GM12878 (cell line): ENCODE measurements around the gene IP6K3. TPM values are rescaled to one million over a fixed set of nuclear protein-coding genes. Genes with fewer than 3 reads are reported as not detected.

Experiments
- ATAC-seq: fragments of 200-7000 bp; cut with Tn5 transposase; 3 replicates; pipeline ENCODE4 v1.9.1; 2020; ENCODE audit warnings: mild to moderate bottlenecking, moderate library complexity
- BruUV-seq: library from RNA; stranded (reverse); fragments of 400-500 nt; replicated peaks from 2 replicates; lab custom pipeline; 2021; lab: Mats Ljungman, UMichigan
- CTCF ChIA-PET: fragments of 300-600 bp; sonication (Branson Sonifier 250); formaldehyde crosslinking; extraction: SDS; loops from one replicate; lab custom pipeline; 2021; ENCODE audit warnings: inconsistent platforms; lab: Yijun Ruan, JAX
- POLR2A ChIA-PET: fragments of 350-600 bp; formaldehyde crosslinking; extraction: SDS; loops from one replicate; lab custom pipeline; 2021; ENCODE audit warnings: inconsistent platforms; lab: Charles Lee
- RAD21 ChIA-PET: fragments of 300-600 bp; sonication (Branson Sonifier 250); formaldehyde crosslinking; loops from one replicate; lab custom pipeline; 2023; ENCODE audit warnings: antibody characterized with exemption; ENCODE audit not compliant: unreplicated experiment; lab: Charles Lee
- SMC1A ChIA-PET: fragments of 300-600 bp; sonication (Branson Sonifier 250); formaldehyde crosslinking; loops from one replicate; lab custom pipeline; 2023; ENCODE audit not compliant: unreplicated experiment, uncharacterized antibody; lab: Charles Lee
- DNase-seq: peaks from one replicate; pipeline ENCODE4 v3.0.0-alpha.2; 2011; ENCODE audit warnings: low read depth, low spot score
- FAIRE-seq: peaks from 3 replicates; lab custom pipeline; 2011; peaks lifted over from hg19 to GRCh38; lab: Jason Lieb, UNC
- H2AFZ ChIP-seq: 2 replicates; pipeline ENCODE4 v1.6.0; 2011; ENCODE audit warnings: low read depth, low read length, control low read depth; ENCODE audit not compliant: control insufficient read depth
- H3K27ac ChIP-seq: 2 replicates; pipeline ENCODE4 v1.5.1; 2011; ENCODE audit warnings: control low read depth; ENCODE audit not compliant: control insufficient read depth, insufficient read depth
- H3K27me3 ChIP-seq, 2 experiments: replicated peaks in 1 of 2; 2 replicates each; pipeline versions ENCODE4 v1.6.0 to v1.6.1; 2011; ENCODE audit warnings: low read length in 1 of 2; ENCODE audit not compliant: control insufficient read depth in 2 of 2, insufficient read depth in 2 of 2
- H3K36me3 ChIP-seq, 2 experiments: 2 replicates each; pipeline ENCODE4 v1.5.1; 2011; ENCODE audit warnings: low read length in 1 of 2; ENCODE audit not compliant: control insufficient read depth in 2 of 2, insufficient read depth in 2 of 2
- H3K4me1 ChIP-seq: 2 replicates; pipeline ENCODE4 v1.6.1; 2011; ENCODE audit warnings: mild to moderate bottlenecking, low read length, moderate library complexity, mixed read lengths; ENCODE audit not compliant: control insufficient read depth, insufficient read depth
- H3K4me2 ChIP-seq: 2 replicates; pipeline ENCODE4 v1.6.0; 2011; ENCODE audit warnings: control low read depth; ENCODE audit not compliant: control insufficient read depth, insufficient read depth
- H3K4me3 ChIP-seq: fragments of 200-600 bp; sonication (generic); 2 replicates; pipeline ENCODE4 v1.5.1; 2016
- H3K79me2 ChIP-seq: 2 replicates; pipeline ENCODE4 v1.6.0; 2011; ENCODE audit warnings: low read length; ENCODE audit not compliant: control insufficient read depth, insufficient read depth
- H3K9ac ChIP-seq: 2 replicates; pipeline ENCODE4 v1.8.0; 2011; ENCODE audit warnings: low read length, control low read depth, mixed read lengths; ENCODE audit not compliant: control insufficient read depth, insufficient read depth
- H3K9me3 ChIP-seq: replicated peaks from 3 replicates; pipeline ENCODE4 v1.5.1; 2011; ENCODE audit warnings: mild to moderate bottlenecking, low read length; ENCODE audit not compliant: control insufficient read depth, insufficient read depth
- H4K20me1 ChIP-seq: 2 replicates; pipeline ENCODE4 v1.6.0; 2011; ENCODE audit not compliant: control insufficient read depth, insufficient read depth
- ASH2L ChIP-seq: fragments of 300-600, 200-600 bp; sonication (generic); IDR thresholded peaks from 2 replicates; pipeline ENCODE4 v1.6.1; 2017; ENCODE audit warnings: low read depth, mild to moderate bottlenecking, borderline replicate concordance
- CBX5 ChIP-seq: sonication (generic); IDR thresholded peaks from 2 replicates; pipeline ENCODE4 v1.6.1; 2016; ENCODE audit warnings: low read depth, moderate library complexity, mild to moderate bottlenecking, inconsistent platforms
- CHD2 ChIP-seq: IDR thresholded peaks from 2 replicates; pipeline ENCODE4 v1.6.1; 2011; ENCODE audit warnings: low read depth, low read length, improper control_type of control experiment, borderline replicate concordance
- JUNB ChIP-seq: IDR thresholded peaks from 2 replicates; pipeline ENCODE4 v1.6.1; 2016; ENCODE audit warnings: antibody characterized with exemption, mild to moderate bottlenecking
- KDM1A ChIP-seq: fragments of 200-600 bp; sonication (generic); IDR thresholded peaks from 2 replicates; pipeline ENCODE4 v1.6.1; 2016; ENCODE audit warnings: borderline replicate concordance
- KLF5 ChIP-seq: fragments of 450-650 bp; IDR thresholded peaks from 2 replicates; pipeline ENCODE4 v1.6.1; 2014; ENCODE audit warnings: mild to moderate bottlenecking; ENCODE audit not compliant: partially characterized antibody
- MYB ChIP-seq: fragments of 150-350 bp; IDR thresholded peaks from 2 replicates; pipeline ENCODE4 v1.6.1; 2014; ENCODE audit warnings: mild to moderate bottlenecking, low read depth, low read length, borderline replicate concordance
- NR2C2 ChIP-seq: IDR thresholded peaks from 2 replicates; pipeline ENCODE4 v1.6.1; 2011; ENCODE audit warnings: borderline replicate concordance, low read depth; ENCODE audit not compliant: control insufficient read depth, insufficient read length
- PRDM15 ChIP-seq: fragments of 450-650 bp; formaldehyde crosslinking; IDR thresholded peaks from 2 replicates; pipeline ENCODE4 v1.4.0; 2020; ENCODE audit warnings: mild to moderate bottlenecking, moderate library complexity
- RUNX3 ChIP-seq: IDR thresholded peaks from 2 replicates; pipeline ENCODE4 v1.6.1; 2012; ENCODE audit warnings: low read length, inconsistent platforms
- SIX5 ChIP-seq: IDR thresholded peaks from 2 replicates; pipeline ENCODE4 v1.6.1; 2011; ENCODE audit warnings: mild to moderate bottlenecking, low read depth, low read length, moderate library complexity; ENCODE audit not compliant: severe bottlenecking
- SMAD5 ChIP-seq: IDR thresholded peaks from 2 replicates; pipeline ENCODE4 v1.6.1; 2016; ENCODE audit warnings: antibody characterized with exemption, low read depth
- SMC3 ChIP-seq: IDR thresholded peaks from 2 replicates; pipeline ENCODE4 v1.6.1; 2011; ENCODE audit warnings: low read length, improper control_type of control experiment, borderline replicate concordance
- STAT3 ChIP-seq: IDR thresholded peaks from 2 replicates; pipeline ENCODE4 v1.6.1; 2011; ENCODE audit warnings: low read depth, low read length, improper control_type of control experiment
- SUZ12 ChIP-seq: fragments of 200-600 bp; sonication (generic); IDR thresholded peaks from one replicate; pipeline ENCODE4 v1.6.1; 2018; ENCODE audit warnings: antibody characterized with exemption, mild to moderate bottlenecking; ENCODE audit not compliant: unreplicated experiment
- TCF12 ChIP-seq: IDR thresholded peaks from 2 replicates; pipeline ENCODE4 v1.6.1; 2011; ENCODE audit warnings: low read depth, mild to moderate bottlenecking, low read length
- ZBED1 ChIP-seq: IDR thresholded peaks from 2 replicates; pipeline ENCODE4 v1.6.1; 2016; ENCODE audit warnings: borderline replicate concordance
- WGBS: methylation state at CpG from one replicate; pipeline ENCODE4 v1.1.6; 2016; ENCODE audit warnings: low lambda C conversion rate; ENCODE audit not compliant: insufficient replicate concordance, insufficient coverage; ENCODE audit errors: missing lambda C conversion rate; 5-methylcytosine and 5-hydroxymethylcytosine counted together
- in situ Hi-C: fragments of 300-500 bp; cut with MboI; formaldehyde crosslinking; loops from 9 replicates; pipeline ENCODE4 v1.14.3; 2018; ENCODE audit warnings: mixed read lengths
- intact Hi-C: fragments of 100-400 bp; cut with micrococcal nuclease; formaldehyde crosslinking; loops from one replicate; pipeline ENCODE4 v1.14.2; 2022; ENCODE audit not compliant: unreplicated experiment
- polyA plus RNA-seq, 11 experiments: library from polyadenylated mRNA; depleted of rRNA in 4 of 11; unstranded in 6 of 11; stranded (reverse) in 5 of 11; fragments of >200 nt; fragmentation: Nextera tagmentation in 4 of 11; fragmentation: Illumina TruSeq in 1 of 11; extraction: Ambion mirVana in 4 of 11; extraction: Trizol in 1 of 11; gene quantifications; 1 replicate in 1 of 11; 2 replicates in 10 of 11; pipeline versions ENCODE4 v1.2.1 to v1.2.3, GENCODE V29; 2011 to 2016; ENCODE audit warnings: inconsistent platforms in 2 of 11, missing spikeins in 2 of 11, low read depth in 1 of 11
- total RNA-seq, 4 experiments: library from RNA; depleted of rRNA in 3 of 4; stranded (reverse); fragments of >200 nt in 3 of 4; fragmentation: Illumina TruSeq in 1 of 4; extraction: Trizol in 1 of 4; gene quantifications; 2 replicates each; pipeline versions ENCODE4 v1.2.1 to v1.2.3, GENCODE V29; 2013 to 2021
- TF ChIP-seq, protein P1 (sequence below): fragments of 450-650 bp; IDR thresholded peaks from 2 replicates; pipeline ENCODE4 v1.6.1; 2017; ENCODE audit warnings: mild to moderate bottlenecking, moderate library complexity

IP6K3 gene
- total and polyA plus RNA-seq, 10 of the 15 experiments (the other 5 are each of a cell fraction or from before 2014, with no cell fraction given) = 0.02 to 0.15 (median 0.09) TPM; not detected in 7

- TF ChIP-seq STAT3 = no peak
- TF ChIP-seq, protein P1, sequence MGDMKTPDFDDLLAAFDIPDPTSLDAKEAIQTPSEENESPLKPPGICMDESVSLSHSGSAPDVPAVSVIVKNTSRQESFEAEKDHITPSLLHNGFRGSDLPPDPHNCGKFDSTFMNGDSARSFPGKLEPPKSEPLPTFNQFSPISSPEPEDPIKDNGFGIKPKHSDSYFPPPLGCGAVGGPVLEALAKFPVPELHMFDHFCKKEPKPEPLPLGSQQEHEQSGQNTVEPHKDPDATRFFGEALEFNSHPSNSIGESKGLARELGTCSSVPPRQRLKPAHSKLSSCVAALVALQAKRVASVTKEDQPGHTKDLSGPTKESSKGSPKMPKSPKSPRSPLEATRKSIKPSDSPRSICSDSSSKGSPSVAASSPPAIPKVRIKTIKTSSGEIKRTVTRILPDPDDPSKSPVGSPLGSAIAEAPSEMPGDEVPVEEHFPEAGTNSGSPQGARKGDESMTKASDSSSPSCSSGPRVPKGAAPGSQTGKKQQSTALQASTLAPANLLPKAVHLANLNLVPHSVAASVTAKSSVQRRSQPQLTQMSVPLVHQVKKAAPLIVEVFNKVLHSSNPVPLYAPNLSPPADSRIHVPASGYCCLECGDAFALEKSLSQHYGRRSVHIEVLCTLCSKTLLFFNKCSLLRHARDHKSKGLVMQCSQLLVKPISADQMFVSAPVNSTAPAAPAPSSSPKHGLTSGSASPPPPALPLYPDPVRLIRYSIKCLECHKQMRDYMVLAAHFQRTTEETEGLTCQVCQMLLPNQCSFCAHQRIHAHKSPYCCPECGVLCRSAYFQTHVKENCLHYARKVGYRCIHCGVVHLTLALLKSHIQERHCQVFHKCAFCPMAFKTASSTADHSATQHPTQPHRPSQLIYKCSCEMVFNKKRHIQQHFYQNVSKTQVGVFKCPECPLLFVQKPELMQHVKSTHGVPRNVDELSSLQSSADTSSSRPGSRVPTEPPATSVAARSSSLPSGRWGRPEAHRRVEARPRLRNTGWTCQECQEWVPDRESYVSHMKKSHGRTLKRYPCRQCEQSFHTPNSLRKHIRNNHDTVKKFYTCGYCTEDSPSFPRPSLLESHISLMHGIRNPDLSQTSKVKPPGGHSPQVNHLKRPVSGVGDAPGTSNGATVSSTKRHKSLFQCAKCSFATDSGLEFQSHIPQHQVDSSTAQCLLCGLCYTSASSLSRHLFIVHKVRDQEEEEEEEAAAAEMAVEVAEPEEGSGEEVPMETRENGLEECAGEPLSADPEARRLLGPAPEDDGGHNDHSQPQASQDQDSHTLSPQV = no peak
- no peak for TF ChIP-seq JUNB
- TF ChIP-seq PRDM15 = no peak
- TF ChIP-seq CBX5 = no peak
- no peak for TF ChIP-seq NR2C2
- no peak for TF ChIP-seq RUNX3
- no peak for TF ChIP-seq SMAD5
- no peak for TF ChIP-seq ASH2L
- TF ChIP-seq TCF12 = no peak
- TF ChIP-seq MYB = no peak
- TF ChIP-seq ZBED1 = no peak
- no peak for TF ChIP-seq KLF5
- TF ChIP-seq SUZ12 = no peak
- no peak for TF ChIP-seq SIX5
- TF ChIP-seq SMC3 = no peak
- TF ChIP-seq KDM1A = no peak
- no peak for TF ChIP-seq CHD2
- Histone ChIP-seq H2AFZ (no peak overlapping the region), H3K27me3 (no peaks in the 10 kb centered on the region), H3K79me2 (no peaks in the 10 kb centered on the region), H3K27ac (no peak overlapping the region), H3K9ac (no peak overlapping the region), H3K4me2 (no peak overlapping the region), H3K4me3 (no peak overlapping the region), H4K20me1 (no peaks in the 10 kb centered on the region), H3K9me3 (no peaks in the 10 kb centered on the region), H3K36me3 (peaks cover 25 to 39% of the 10 kb centered on the region in 2 experiments), H3K4me1 (no peaks in the 10 kb centered on the region)
- in situ Hi-C loops (no loop called here), intact Hi-C loops (no loop called here)
- CTCF ChIA-PET = interaction anchor here (0.9 to 1.3 kb wide), 2 partner anchors 17 to 65 kb away, joined by 3 to 6 read pairs; no protein-coding TSS in a partner anchor
- RAD21 ChIA-PET = no interaction called here
- POLR2A ChIA-PET = interaction anchor here (1.1 kb wide), 1 partner anchor 84 kb away, joined by 4 read pairs; no protein-coding TSS in a partner anchor
- ATAC-seq (no peak), FAIRE-seq (no peak), DNase-seq (no peak)
- SMC1A ChIA-PET = interaction anchor here (1.2 kb wide), 1 partner anchor 26 kb away, joined by 3 read pairs; no protein-coding TSS in a partner anchor
- WGBS = 98% methylated on average over 3 of the region's 3 CpGs
- BruUV-seq = no TSS peak
Measured at GRCh38 chr6:33671744-33672072, 75.0 kb downstream of the IP6K3 start.
